Activated T-cell treated with anti-CD3 and anti-CD28 coated beads, Interleukin-2, amount 50 U/mL, for 72 hours (primary cell): Measurements from ENCODE around the gene NOP56. TPM values are rescaled to one million over a fixed set of nuclear protein-coding genes. Genes with fewer than 3 reads are reported as not detected.

Source experiments
- ATAC-seq, 2 donors: fragments of 150-1000 bp; cut with Tn5 transposase; replicated peaks in 1 of 2; 2 replicates each; pipeline ENCODE4 v1.10.0; 2021; ENCODE audit warnings: moderate library complexity in 2 of 2, mild to moderate bottlenecking in 1 of 2
- DNase-seq, 2 donors: peaks; one replicate each; pipeline ENCODE4 v3.0.0; 2021 to 2022; ENCODE audit warnings: mixed read lengths in 1 of 2
- H3K27ac Mint-ChIP-seq: one replicate; pipeline ENCODE4 v1.8.0; 2022; ENCODE audit warnings: mild to moderate bottlenecking, moderate library complexity, mixed read lengths
- H3K27me3 Mint-ChIP-seq: one replicate; pipeline ENCODE4 v1.8.0; 2022; ENCODE audit warnings: low read depth, mixed read lengths
- H3K36me3 Mint-ChIP-seq, 2 donors: one replicate each; pipeline ENCODE4 v1.8.0; 2022; ENCODE audit warnings: mixed read lengths in 2 of 2, mild to moderate bottlenecking in 1 of 2; ENCODE audit not compliant: insufficient read depth in 2 of 2
- H3K4me1 Mint-ChIP-seq: one replicate; pipeline ENCODE4 v1.8.0; 2022; ENCODE audit warnings: low read depth, mixed read lengths
- H3K4me3 Mint-ChIP-seq, 2 donors: one replicate each; pipeline ENCODE4 v1.8.0; 2022; ENCODE audit warnings: mild to moderate bottlenecking in 2 of 2, mixed read lengths in 2 of 2, moderate library complexity in 2 of 2
- H3K9me3 Mint-ChIP-seq, 2 donors: one replicate each; pipeline ENCODE4 v1.8.0; 2022; ENCODE audit warnings: mixed read lengths in 2 of 2
- total RNA-seq, 2 donors: library from RNA; stranded (reverse); gene quantifications; one replicate each; pipeline ENCODE4 v1.2.3, GENCODE V29; 2022

The NOP56 gene
- total RNA-seq: 100 to 1,000 TPM; 263 to 392 TPM

GRCh38 chr20:2651772-2652723, at the start of gene NOP56:
NOP56 (plus strand) TSS chr20:2652632; CDS start chr20:2652661, 29 bp downstream.
- ATAC-seq (peak; percentile 90), DNase-seq (peak; percentile 95 to 99)
- peak within 1 kb of the TSS; percentile 98 for H3K27ac Mint-ChIP-seq
- peak within 1 kb of the TSS; percentile 95 to 96 for H3K4me3 Mint-ChIP-seq
- peaks cover 51% of the 10 kb centered on the region for H3K4me1 Mint-ChIP-seq
- peaks cover 21 to 32% of the 10 kb centered on the region in 2 donors for H3K36me3 Mint-ChIP-seq
- no peaks in the 10 kb centered on the region for H3K27me3 Mint-ChIP-seq
- no peaks in the 10 kb centered on the region for H3K9me3 Mint-ChIP-seq

- ATAC-seq (no peak), DNase-seq (no peak)
- H3K9me3 Mint-ChIP-seq: peaks cover 4 to 7% of the 10 kb centered on the region in 2 donors
- peaks cover 8 to 11% of the 10 kb centered on the region in 2 donors for H3K36me3 Mint-ChIP-seq
- no peak overlapping the region for H3K27ac Mint-ChIP-seq
- H3K4me1 Mint-ChIP-seq: no peaks in the 10 kb centered on the region
- no peak overlapping the region for H3K4me3 Mint-ChIP-seq
- H3K27me3 Mint-ChIP-seq: no peaks in the 10 kb centered on the region
Measured at GRCh38 chr20:2602746-2603145, 49.7 kb upstream of the NOP56 start.

- no peak for DNase-seq
- H3K27me3 Mint-ChIP-seq: no peaks in the 10 kb centered on the region
Measured at GRCh38 chr20:2603816-2604505, 48.5 kb upstream of the NOP56 start.

GRCh38 chr20:2604506-2604835, 48.0 kb upstream of the NOP56 start:
- H3K4me3 Mint-ChIP-seq: no peak overlapping the region
- ATAC-seq (no peak), DNase-seq (no peak)
- no peaks in the 10 kb centered on the region for H3K27me3 Mint-ChIP-seq
- H3K4me1 Mint-ChIP-seq: no peaks in the 10 kb centered on the region
- H3K27ac Mint-ChIP-seq: no peak overlapping the region
- peaks cover 4 to 7% of the 10 kb centered on the region in 2 donors for H3K9me3 Mint-ChIP-seq
- peaks cover 8 to 11% of the 10 kb centered on the region in 2 donors for H3K36me3 Mint-ChIP-seq

More at GRCh38 chr20:2603816-2604505, 48.5 kb upstream of the NOP56 start:
- Mint-ChIP-seq H3K4me1 (no peaks in the 10 kb centered on the region), H3K9me3 (peaks cover 4 to 7% of the 10 kb centered on the region in 2 donors), H3K4me3 (no peak overlapping the region), H3K27ac (no peak overlapping the region), H3K36me3 (peaks cover 8 to 11% of the 10 kb centered on the region in 2 donors)
- no peak for ATAC-seq

GRCh38 chr20:2606507-2607006, 45.9 kb upstream of the NOP56 start:
- ATAC-seq (no peak), DNase-seq (no peak)
- H3K36me3 Mint-ChIP-seq: peaks cover 8 to 11% of the 10 kb centered on the region in 2 donors
- peaks cover 4 to 7% of the 10 kb centered on the region in 2 donors for H3K9me3 Mint-ChIP-seq
- no peaks in the 10 kb centered on the region for H3K4me1 Mint-ChIP-seq
- no peak overlapping the region for H3K4me3 Mint-ChIP-seq
- no peak overlapping the region for H3K27ac Mint-ChIP-seq
- H3K27me3 Mint-ChIP-seq: peaks cover 15% of the 10 kb centered on the region

GRCh38 chr20:2610326-2610725, 42.1 kb upstream of the NOP56 start:
- ATAC-seq (no peak), DNase-seq (no peak)
- peaks cover 8 to 11% of the 10 kb centered on the region in 2 donors for H3K36me3 Mint-ChIP-seq
- no peaks in the 10 kb centered on the region for H3K4me1 Mint-ChIP-seq
- H3K4me3 Mint-ChIP-seq: no peak overlapping the region
- H3K9me3 Mint-ChIP-seq: peaks cover 4 to 7% of the 10 kb centered on the region in 2 donors
- H3K27ac Mint-ChIP-seq: no peak overlapping the region
- H3K27me3 Mint-ChIP-seq: peaks cover 23% of the 10 kb centered on the region

- Mint-ChIP-seq H3K9me3 (peaks cover 4 to 7% of the 10 kb centered on the region in 2 donors), H3K27ac (no peak overlapping the region), H3K4me3 (no peak overlapping the region), H3K4me1 (no peaks in the 10 kb centered on the region), H3K36me3 (peaks cover 8 to 11% of the 10 kb centered on the region in 2 donors), H3K27me3 (peaks cover 25% of the 10 kb centered on the region)
- DNase-seq (no peak), ATAC-seq (no peak)
Measured at GRCh38 chr20:2610941-2611720, 41.3 kb upstream of the NOP56 start.

- peaks cover 5% of the 10 kb centered on the region in 2 donors for H3K36me3 Mint-ChIP-seq
- H3K27ac Mint-ChIP-seq: no peak overlapping the region
- H3K9me3 Mint-ChIP-seq: peaks cover 4 to 5% of the 10 kb centered on the region in 2 donors
- no peak overlapping the region for H3K4me3 Mint-ChIP-seq
- peaks cover 30% of the 10 kb centered on the region for H3K27me3 Mint-ChIP-seq
- ATAC-seq (no peak), DNase-seq (no peak)
- H3K4me1 Mint-ChIP-seq: no peaks in the 10 kb centered on the region
Measured at GRCh38 chr20:2612073-2612472, 40.4 kb upstream of the NOP56 start.

GRCh38 chr20:2616634-2617033, 35.8 kb upstream of the NOP56 start:
- DNase-seq (no peak), ATAC-seq (no peak)
- Mint-ChIP-seq H3K27me3 (peaks cover 35% of the 10 kb centered on the region), H3K36me3 (peaks cover 0 to 1% of the 10 kb centered on the region in 2 donors), H3K27ac (no peak overlapping the region), H3K4me3 (no peak overlapping the region), H3K9me3 (no peaks in the 10 kb centered on the region), H3K4me1 (peaks cover 7% of the 10 kb centered on the region)

- no peak overlapping the region for H3K4me3 Mint-ChIP-seq
- peaks cover 7% of the 10 kb centered on the region for H3K4me1 Mint-ChIP-seq
- H3K36me3 Mint-ChIP-seq: peaks cover 0 to 1% of the 10 kb centered on the region in 2 donors
- ATAC-seq (no peak), DNase-seq (no peak)
- peaks cover 29% of the 10 kb centered on the region for H3K27me3 Mint-ChIP-seq
- H3K27ac Mint-ChIP-seq: no peak overlapping the region
- H3K9me3 Mint-ChIP-seq: no peaks in the 10 kb centered on the region
Measured at GRCh38 chr20:2617099-2617714, 35.2 kb upstream of the NOP56 start.

- H3K27me3 Mint-ChIP-seq: peaks cover 28% of the 10 kb centered on the region
- peaks cover 0 to 1% of the 10 kb centered on the region in 2 donors for H3K36me3 Mint-ChIP-seq
- H3K9me3 Mint-ChIP-seq: no peaks in the 10 kb centered on the region
- no peak for DNase-seq
- no peak overlapping the region for H3K27ac Mint-ChIP-seq
- no peak for ATAC-seq
- peaks cover 7% of the 10 kb centered on the region for H3K4me1 Mint-ChIP-seq
- H3K4me3 Mint-ChIP-seq: no peak overlapping the region
Measured at GRCh38 chr20:2618815-2619214, 33.6 kb upstream of the NOP56 start.

- H3K9me3 Mint-ChIP-seq: no peaks in the 10 kb centered on the region
- peaks cover 7% of the 10 kb centered on the region for H3K4me1 Mint-ChIP-seq
- H3K4me3 Mint-ChIP-seq: no peak overlapping the region
- ATAC-seq (no peak), DNase-seq (no peak)
- H3K27me3 Mint-ChIP-seq: peaks cover 28% of the 10 kb centered on the region
- peaks cover 0 to 1% of the 10 kb centered on the region in 2 donors for H3K36me3 Mint-ChIP-seq
- no peak overlapping the region for H3K27ac Mint-ChIP-seq
Measured at GRCh38 chr20:2619337-2619736, 33.1 kb upstream of the NOP56 start.
